ENCODE data around the gene IL9. TPM values are rescaled to one million over a fixed set of nuclear protein-coding genes. Genes with fewer than 3 reads are reported as not detected.

IL9 gene
- total and polyA plus RNA-seq, 8 donors = not detected

GRCh38 chr5:135915466-135916001 lies 19.9 kb upstream of the IL9 start:
- DNase-seq = no peak
- TF ChIP-seq, protein P1, sequence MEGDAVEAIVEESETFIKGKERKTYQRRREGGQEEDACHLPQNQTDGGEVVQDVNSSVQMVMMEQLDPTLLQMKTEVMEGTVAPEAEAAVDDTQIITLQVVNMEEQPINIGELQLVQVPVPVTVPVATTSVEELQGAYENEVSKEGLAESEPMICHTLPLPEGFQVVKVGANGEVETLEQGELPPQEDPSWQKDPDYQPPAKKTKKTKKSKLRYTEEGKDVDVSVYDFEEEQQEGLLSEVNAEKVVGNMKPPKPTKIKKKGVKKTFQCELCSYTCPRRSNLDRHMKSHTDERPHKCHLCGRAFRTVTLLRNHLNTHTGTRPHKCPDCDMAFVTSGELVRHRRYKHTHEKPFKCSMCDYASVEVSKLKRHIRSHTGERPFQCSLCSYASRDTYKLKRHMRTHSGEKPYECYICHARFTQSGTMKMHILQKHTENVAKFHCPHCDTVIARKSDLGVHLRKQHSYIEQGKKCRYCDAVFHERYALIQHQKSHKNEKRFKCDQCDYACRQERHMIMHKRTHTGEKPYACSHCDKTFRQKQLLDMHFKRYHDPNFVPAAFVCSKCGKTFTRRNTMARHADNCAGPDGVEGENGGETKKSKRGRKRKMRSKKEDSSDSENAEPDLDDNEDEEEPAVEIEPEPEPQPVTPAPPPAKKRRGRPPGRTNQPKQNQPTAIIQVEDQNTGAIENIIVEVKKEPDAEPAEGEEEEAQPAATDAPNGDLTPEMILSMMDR (IDR thresholded peaks at IDR 0.05) = no peak
- TF ChIP-seq POLR2AphosphoS5 (IDR thresholded peaks at IDR 0.05) = no peak
- no peak for TF ChIP-seq POLR2A (IDR thresholded peaks at IDR 0.05)
- TF ChIP-seq EP300 (IDR thresholded peaks at IDR 0.05) = no peak
- WGBS, 5 donors = 75 to 90% (median 84%) methylated on average over 5 of the region's 5 CpGs
- peaks cover 0 to 63% (median 0%) of the 10 kb centered on the region in 3 donors for H3K27me3 ChIP-seq
- no peaks in the 10 kb centered on the region for H3K36me3 ChIP-seq
- no peak overlapping the region for H3K4me3 ChIP-seq
- H3K27ac ChIP-seq = no peak overlapping the region
- H3K9me3 ChIP-seq = no peaks in the 10 kb centered on the region
- no peaks in the 10 kb centered on the region for H3K4me1 ChIP-seq
- intact Hi-C loops (cut with DNase I; ENCODE audit: low total_unique reads) = no loop called here

GRCh38 chr5:135913713-135914626 lies 18.3 kb upstream of the IL9 start:
- Histone ChIP-seq H3K27ac (no peak overlapping the region), H3K4me3 (no peak overlapping the region), H3K9me3 (no peaks in the 10 kb centered on the region), H3K36me3 (no peaks in the 10 kb centered on the region), H3K4me1 (no peaks in the 10 kb centered on the region), H3K27me3 (peaks cover 0 to 72% (median 8%) of the 10 kb centered on the region in 3 donors)
- 53 to 70% (median 61%) methylated on average over 4 of the region's 4 CpGs for WGBS, 5 donors
- TF ChIP-seq POLR2AphosphoS5 (IDR thresholded peaks at IDR 0.05) (no peak), EP300 (IDR thresholded peaks at IDR 0.05) (no peak), POLR2A (IDR thresholded peaks at IDR 0.05) (no peak)
- TF ChIP-seq, protein P1 (IDR thresholded peaks at IDR 0.05) = no peak
- intact Hi-C loops (cut with DNase I; ENCODE audit: low total_unique reads) = no loop called here
- DNase-seq = no peak

GRCh38 chr5:135905144-135905543 lies 9.5 kb upstream of the IL9 start:
- Histone ChIP-seq H3K4me3 (no peak overlapping the region), H3K27me3 (peaks cover 0 to 43% (median 8%) of the 10 kb centered on the region in 3 donors), H3K36me3 (no peaks in the 10 kb centered on the region), H3K4me1 (no peaks in the 10 kb centered on the region), H3K27ac (no peak overlapping the region), H3K9me3 (no peaks in the 10 kb centered on the region)
- intact Hi-C loops (cut with DNase I; ENCODE audit: low total_unique reads) = no loop called here
- DNase-seq = no peak
- WGBS, 5 donors = 60 to 75% (median 71%) methylated on average over 1 of the region's 1 CpG
- TF ChIP-seq, protein P1 (IDR thresholded peaks at IDR 0.05) = no peak
- TF ChIP-seq EP300 (IDR thresholded peaks at IDR 0.05) = no peak
- TF ChIP-seq POLR2A (IDR thresholded peaks at IDR 0.05) = no peak
- TF ChIP-seq POLR2AphosphoS5 (IDR thresholded peaks at IDR 0.05) = no peak

GRCh38 chr5:135901633-135902032 lies 6.0 kb upstream of the IL9 start:
- no peak for DNase-seq
- Histone ChIP-seq H3K4me3 (no peak overlapping the region), H3K27me3 (peaks cover 0 to 42% (median 0%) of the 10 kb centered on the region in 3 donors), H3K27ac (no peak overlapping the region), H3K9me3 (no peaks in the 10 kb centered on the region), H3K4me1 (no peaks in the 10 kb centered on the region), H3K36me3 (no peaks in the 10 kb centered on the region)
- 11 to 28% (median 24%) methylated on average over 3 of the region's 3 CpGs for whole genome bisulfite sequencing, 5 donors
- intact Hi-C loops (cut with DNase I; ENCODE audit: low total_unique reads) = no loop called here
- TF ChIP-seq, protein P1 (IDR thresholded peaks at IDR 0.05) = no peak
- TF ChIP-seq POLR2AphosphoS5 (IDR thresholded peaks at IDR 0.05) (no peak), POLR2A (IDR thresholded peaks at IDR 0.05) (no peak)
